OCI-LY7 (cell line): Measurements from ENCODE around the gene BTBD9. TPM values are rescaled to one million over a fixed set of nuclear protein-coding genes. Genes with fewer than 3 reads are reported as not detected.

ENCODE experiments used
- BruUV-seq: library from RNA; stranded (reverse); fragments of 400-500 nt; replicated peaks from 2 replicates; lab custom pipeline; 2021; lab: Mats Ljungman, UMichigan
- CTCF ChIA-PET: fragments of 300-600 bp; sonication (Branson Sonifier 250); formaldehyde crosslinking; loops from one replicate; lab custom pipeline; 2022; ENCODE audit warnings: antibody characterized with exemption; ENCODE audit not compliant: unreplicated experiment; lab: Charles Lee
- POLR2A ChIA-PET: fragments of 300-600 bp; sonication (Branson Sonifier 250); formaldehyde crosslinking; loops from one replicate; lab custom pipeline; 2022; ENCODE audit warnings: antibody characterized with exemption; lab: Charles Lee
- DNase-seq: peaks from one replicate; pipeline ENCODE4 v3.0.0-alpha.2; 2015; ENCODE audit warnings: low spot score
- H2AFZ ChIP-seq: fragments of 200-600 bp; sonication (generic), shearing (Covaris generic); 2 replicates; pipeline ENCODE4 v1.6.1; 2014; ENCODE audit warnings: mild to moderate bottlenecking, antibody characterized with exemption, low read length, moderate library complexity
- H3K27ac ChIP-seq: fragments of 200-600 bp; sonication (generic); 2 replicates; pipeline ENCODE4 v1.5.1; 2014; ENCODE audit warnings: mixed run types, low read depth, mild to moderate bottlenecking, moderate library complexity, low read length, inconsistent platforms; ENCODE audit not compliant: poor library complexity, severe bottlenecking
- H3K36me3 ChIP-seq: fragments of 200-600 bp; sonication (generic); 2 replicates; pipeline ENCODE4 v1.6.1; 2014; ENCODE audit warnings: mild to moderate bottlenecking, antibody characterized with exemption, low read length, moderate library complexity, mixed read lengths; ENCODE audit not compliant: insufficient read depth
- H3K4me1 ChIP-seq: fragments of 200-600 bp; sonication (generic); 2 replicates; pipeline ENCODE4 v1.5.1; 2014; ENCODE audit warnings: mild to moderate bottlenecking, low read length; ENCODE audit not compliant: insufficient read depth, poor library complexity, severe bottlenecking
- H3K4me2 ChIP-seq: fragments of 200-600 bp; sonication (generic); 2 replicates; pipeline ENCODE4 v1.6.1; 2014; ENCODE audit warnings: mild to moderate bottlenecking, low read length
- H3K4me3 ChIP-seq: fragments of 200-600 bp; sonication (generic); 2 replicates; pipeline ENCODE4 v1.5.1; 2014; ENCODE audit warnings: mild to moderate bottlenecking, low read depth, low read length; ENCODE audit not compliant: poor library complexity, severe bottlenecking
- H3K79me2 ChIP-seq: fragments of 200-600 bp; sonication (generic); 2 replicates; pipeline ENCODE4 v1.6.1; 2016; ENCODE audit warnings: low read depth, mild to moderate bottlenecking, low read length, moderate library complexity, mixed read lengths; ENCODE audit not compliant: insufficient read depth
- H3K9me2 ChIP-seq: fragments of 200-600 bp; sonication (generic); 2 replicates; pipeline ENCODE4 v1.6.1; 2016; ENCODE audit warnings: mild to moderate bottlenecking, low read length, mixed read lengths; ENCODE audit not compliant: insufficient read depth
- H3K9me3 ChIP-seq: fragments of 200-600 bp; sonication (generic); 2 replicates; pipeline ENCODE4 v1.6.1; 2014; ENCODE audit warnings: mild to moderate bottlenecking, mixed run types, low read length, mixed read lengths
- H4K20me1 ChIP-seq: fragments of 200-600 bp; sonication (generic); 2 replicates; pipeline ENCODE4 v1.6.1; 2014; ENCODE audit warnings: mild to moderate bottlenecking, antibody characterized with exemption, low read length, moderate library complexity, mixed read lengths; ENCODE audit not compliant: insufficient read depth
- EZH2phosphoT487 ChIP-seq: fragments of 200-600 bp; sonication (generic); IDR thresholded peaks from 2 replicates; pipeline ENCODE4 v1.6.1; 2018; ENCODE audit warnings: low read depth, borderline replicate concordance, mild to moderate bottlenecking, mixed run types, antibody characterized with exemption, low read length, moderate library complexity, mixed read lengths
- intact Hi-C: fragments of 100-400 bp; cut with micrococcal nuclease; formaldehyde crosslinking; loops from one replicate; pipeline ENCODE4 v1.10.0; 2022; ENCODE audit not compliant: unreplicated experiment
- total RNA-seq, 2 experiments: library from RNA; depleted of rRNA in 1 of 2; stranded (reverse); fragments of >200 nt in 1 of 2; shearing (Covaris generic) in 1 of 2; gene quantifications; 2 replicates each; pipeline ENCODE4 v1.2.3, GENCODE V29; 2014 to 2022
- TF ChIP-seq, protein P1 (sequence below): fragments of 200-600 bp; sonication (generic); conservative IDR thresholded peaks from 2 replicates; pipeline ENCODE4 v1.5.1; 2014; ENCODE audit warnings: mild to moderate bottlenecking, antibody characterized with exemption, low read length, moderate library complexity, mixed read lengths

BTBD9 gene
- total RNA-seq, 2 experiments from 2014 or later = 5.9 to 7.3 TPM

DNA sequence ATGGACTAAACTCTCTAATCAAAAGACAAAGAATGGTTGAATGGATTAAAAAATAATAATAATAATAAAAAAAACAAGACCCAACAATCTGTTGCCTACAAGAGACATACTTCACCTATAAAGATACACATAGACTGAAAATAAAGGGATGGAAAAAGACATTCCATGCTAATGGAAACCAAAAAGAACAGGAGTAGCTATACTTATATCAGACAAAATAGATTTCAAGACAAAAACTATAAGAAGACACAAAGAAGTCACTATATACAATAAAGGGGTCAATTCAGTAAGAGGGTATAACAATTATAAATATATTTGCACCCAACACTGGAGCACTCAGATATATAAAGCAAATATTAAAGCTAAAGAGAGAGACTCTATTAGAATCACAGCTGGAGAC, 106.7 kb downstream of the BTBD9 start:
- no peaks in the 10 kb centered on the region for H3K9me2 ChIP-seq
- intact Hi-C loops = no loop called here
- TF ChIP-seq EZH2phosphoT487 = no peak
- TF ChIP-seq, protein P1, sequence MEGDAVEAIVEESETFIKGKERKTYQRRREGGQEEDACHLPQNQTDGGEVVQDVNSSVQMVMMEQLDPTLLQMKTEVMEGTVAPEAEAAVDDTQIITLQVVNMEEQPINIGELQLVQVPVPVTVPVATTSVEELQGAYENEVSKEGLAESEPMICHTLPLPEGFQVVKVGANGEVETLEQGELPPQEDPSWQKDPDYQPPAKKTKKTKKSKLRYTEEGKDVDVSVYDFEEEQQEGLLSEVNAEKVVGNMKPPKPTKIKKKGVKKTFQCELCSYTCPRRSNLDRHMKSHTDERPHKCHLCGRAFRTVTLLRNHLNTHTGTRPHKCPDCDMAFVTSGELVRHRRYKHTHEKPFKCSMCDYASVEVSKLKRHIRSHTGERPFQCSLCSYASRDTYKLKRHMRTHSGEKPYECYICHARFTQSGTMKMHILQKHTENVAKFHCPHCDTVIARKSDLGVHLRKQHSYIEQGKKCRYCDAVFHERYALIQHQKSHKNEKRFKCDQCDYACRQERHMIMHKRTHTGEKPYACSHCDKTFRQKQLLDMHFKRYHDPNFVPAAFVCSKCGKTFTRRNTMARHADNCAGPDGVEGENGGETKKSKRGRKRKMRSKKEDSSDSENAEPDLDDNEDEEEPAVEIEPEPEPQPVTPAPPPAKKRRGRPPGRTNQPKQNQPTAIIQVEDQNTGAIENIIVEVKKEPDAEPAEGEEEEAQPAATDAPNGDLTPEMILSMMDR = no peak

DNA sequence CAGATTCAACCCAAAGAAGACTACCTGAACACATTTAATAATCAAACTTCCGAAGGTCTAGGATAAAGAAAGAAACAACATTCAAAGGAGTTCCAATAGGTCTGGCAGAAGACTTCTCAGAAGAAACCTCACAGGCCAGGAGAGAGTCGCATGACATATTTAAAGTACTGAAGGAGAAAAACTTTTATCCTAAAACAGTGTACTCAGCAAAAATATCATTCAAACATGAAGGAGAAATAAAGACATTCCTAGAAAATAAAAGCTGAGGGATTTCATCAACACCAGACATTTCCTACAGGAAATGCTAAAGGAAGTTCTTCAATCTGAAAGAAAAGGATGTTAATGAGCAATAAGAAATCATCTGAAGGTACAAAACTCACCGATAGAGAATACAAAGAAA, 108.6 kb downstream of the BTBD9 start:
- no peak for TF ChIP-seq EZH2phosphoT487
- TF ChIP-seq, protein P1 = no peak
- no TSS peak for BruUV-seq
- DNase-seq = no peak
- ChIA-PET CTCF (no interaction called here), POLR2A (no interaction called here)
- no peaks in the 10 kb centered on the region for H3K36me3 ChIP-seq
- H3K9me3 ChIP-seq = no peaks in the 10 kb centered on the region
- H3K4me1 ChIP-seq = no peaks in the 10 kb centered on the region
- no peaks in the 10 kb centered on the region for H3K9me2 ChIP-seq
- no peaks in the 10 kb centered on the region for H4K20me1 ChIP-seq
- no peaks in the 10 kb centered on the region for H3K79me2 ChIP-seq
- no peak overlapping the region for H3K4me3 ChIP-seq
- no peak overlapping the region for H2AFZ ChIP-seq
- intact Hi-C loops = no loop called here
- no peak overlapping the region for H3K4me2 ChIP-seq
- H3K27ac ChIP-seq = no peak overlapping the region

More for the DNA sequence above, 106.7 kb downstream of the BTBD9 start:
- Histone ChIP-seq H3K9me3 (no peaks in the 10 kb centered on the region), H2AFZ (no peak overlapping the region), H4K20me1 (no peaks in the 10 kb centered on the region), H3K4me3 (no peak overlapping the region), H3K79me2 (no peaks in the 10 kb centered on the region), H3K4me1 (no peaks in the 10 kb centered on the region), H3K36me3 (no peaks in the 10 kb centered on the region), H3K27ac (no peak overlapping the region), H3K4me2 (no peak overlapping the region)
- no peak for DNase-seq
- no TSS peak for BruUV-seq
- CTCF ChIA-PET = no interaction called here
- POLR2A ChIA-PET = no interaction called here

DNA sequence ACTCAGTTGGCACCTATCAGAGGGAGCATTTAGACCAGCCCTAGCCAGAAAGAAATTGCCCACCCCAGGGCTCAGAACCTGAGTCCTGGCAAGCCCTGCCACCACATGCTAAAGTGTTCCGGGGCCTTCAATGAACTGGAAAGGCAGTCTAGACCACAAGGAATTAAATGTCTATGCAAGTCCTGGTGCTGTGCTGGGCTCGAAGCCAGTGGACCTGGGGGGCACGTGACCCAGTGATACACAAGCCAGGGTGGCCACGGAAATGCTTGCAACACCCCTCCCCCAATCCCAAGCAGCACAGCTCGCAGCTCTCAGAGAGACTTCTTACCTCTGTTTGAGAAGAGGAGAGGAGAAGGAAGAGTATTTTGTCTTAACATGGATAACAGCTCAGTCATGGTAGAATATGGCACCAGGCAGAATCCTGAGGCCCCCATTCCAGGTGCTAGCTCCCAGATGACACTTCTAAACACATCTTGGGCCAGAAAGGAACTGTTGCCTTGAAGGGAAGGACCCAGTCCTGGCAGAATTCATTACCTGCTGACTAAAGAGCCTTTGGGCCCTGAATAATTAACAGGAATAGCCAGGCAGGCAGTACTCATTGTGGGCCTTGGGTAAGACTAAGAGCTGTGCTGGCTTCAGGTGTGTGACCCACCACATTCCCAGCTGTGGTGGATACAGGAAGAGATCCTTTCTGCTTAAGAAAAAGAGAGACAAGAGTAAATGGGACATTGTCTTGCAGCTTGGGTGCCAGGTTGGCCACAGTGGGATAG, 111.3 kb downstream of the BTBD9 start:
- CTCF ChIA-PET = no interaction called here
- intact Hi-C loops = no loop called here

More for the DNA sequence above, 111.3 kb downstream of the BTBD9 start:
- POLR2A ChIA-PET = no interaction called here
- TF ChIP-seq, protein P1 = no peak
- TF ChIP-seq EZH2phosphoT487 = no peak
- DNase-seq = no peak
- BruUV-seq = no TSS peak
- no peaks in the 10 kb centered on the region for H4K20me1 ChIP-seq
- H3K79me2 ChIP-seq = no peaks in the 10 kb centered on the region
- H3K9me2 ChIP-seq = no peaks in the 10 kb centered on the region
- no peak overlapping the region for H3K4me2 ChIP-seq
- no peak overlapping the region for H3K27ac ChIP-seq
- H3K4me3 ChIP-seq = no peak overlapping the region
- H2AFZ ChIP-seq = no peak overlapping the region
- H3K4me1 ChIP-seq = no peaks in the 10 kb centered on the region
- no peaks in the 10 kb centered on the region for H3K36me3 ChIP-seq
- no peaks in the 10 kb centered on the region for H3K9me3 ChIP-seq
